GM19351 (cell line): ENCODE measurements around the gene NEK10.
"Not testable (repeated sequence)": the region's sequence is repeated elsewhere in the genome, so short reads cannot be mapped to it uniquely, and the experiment has no call there.

Experiments used
- ATAC-seq: cut with Tn5 transposase; IDR thresholded peaks from one replicate; pipeline ENCODE4 v1.9.1; 2021; ENCODE audit warnings: mild to moderate bottlenecking, moderate library complexity; ENCODE audit not compliant: unreplicated experiment

Gene NEK10

DNA sequence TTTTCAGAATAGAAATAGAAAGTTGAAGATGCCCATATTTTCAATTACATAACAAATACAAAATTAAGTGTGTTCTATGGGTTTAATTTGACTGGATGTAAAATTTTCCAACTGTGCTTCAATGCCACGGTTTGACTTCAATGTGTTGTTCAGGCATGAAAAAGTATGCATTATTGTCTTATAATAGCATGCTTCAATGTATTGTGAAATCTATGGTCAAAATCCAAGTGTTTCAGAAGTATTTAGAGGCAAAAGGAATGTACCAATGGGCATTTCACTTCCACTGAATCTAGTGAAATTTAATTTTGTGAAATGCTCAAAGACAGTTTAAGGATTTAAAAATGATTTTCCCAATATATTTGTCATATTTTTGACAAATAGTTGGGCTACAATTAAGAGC is 16.0 kb downstream of the NEK10 start:
- no peak for ATAC-seq

DNA sequence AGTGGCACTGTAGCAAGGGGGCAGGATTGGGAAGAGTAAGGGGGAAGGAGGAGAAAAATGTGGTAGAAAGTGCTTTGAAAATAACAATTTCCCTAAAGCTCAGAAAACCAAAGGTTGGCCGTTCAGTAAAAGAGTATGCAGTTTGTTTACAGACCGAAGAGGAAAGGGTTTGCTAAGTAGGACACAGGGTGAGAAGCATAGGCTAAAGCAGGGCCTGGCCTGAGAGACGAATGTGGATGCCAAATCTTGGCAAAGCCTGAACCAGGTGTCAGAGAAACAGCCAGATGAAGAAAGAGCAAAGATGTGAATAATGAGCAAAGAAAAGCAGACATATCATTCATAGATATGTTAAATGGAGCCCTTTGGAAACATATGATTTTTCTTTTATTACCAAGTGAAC is 17.1 kb downstream of the NEK10 start:
- ATAC-seq: no peak

GRCh38 chr3:27349832-27350231 is 19.4 kb downstream of the NEK10 start:
- peak; percentile 87 for ATAC-seq

DNA sequence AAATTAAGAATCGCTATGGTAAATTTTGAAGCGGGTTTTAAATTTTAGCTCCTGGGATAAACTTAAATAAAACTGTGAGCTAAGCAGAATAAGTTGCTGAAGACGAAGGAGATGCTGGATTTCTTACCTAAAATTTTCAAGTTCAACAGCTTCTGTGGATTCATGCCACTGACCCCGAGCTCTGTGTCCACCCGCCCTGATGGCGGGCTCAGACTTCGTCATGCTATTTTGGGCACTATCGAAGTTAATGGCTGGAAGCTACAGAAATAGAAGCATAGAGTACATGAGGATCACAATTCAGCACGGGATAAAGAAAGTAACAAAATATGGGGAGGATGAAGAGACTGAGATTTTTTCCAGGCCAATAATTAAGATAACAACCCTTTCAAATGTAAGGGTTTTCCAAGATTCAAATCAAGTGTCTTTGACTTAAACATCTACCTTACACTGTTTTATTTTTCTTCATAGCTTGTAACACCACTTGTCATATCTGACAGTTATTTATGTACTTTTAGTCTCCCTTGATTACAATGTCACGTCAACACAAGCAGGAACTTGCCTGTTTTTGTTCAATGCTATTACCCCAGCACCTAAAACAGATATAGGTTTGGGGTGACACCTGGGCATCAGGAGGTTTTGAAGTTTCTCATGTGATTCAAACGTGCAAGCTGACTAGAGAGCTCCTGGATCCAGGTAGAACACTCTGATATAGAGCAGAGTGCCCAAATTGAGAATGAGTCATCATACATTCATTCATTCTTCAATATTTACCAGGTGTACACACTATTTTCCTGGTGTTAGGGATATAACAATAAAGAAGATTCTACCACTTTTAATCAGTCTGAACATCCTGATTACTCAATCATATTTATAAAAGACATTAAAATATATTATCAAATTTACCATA is 23.0 kb downstream of the NEK10 start:
- ATAC-seq: no peak

DNA sequence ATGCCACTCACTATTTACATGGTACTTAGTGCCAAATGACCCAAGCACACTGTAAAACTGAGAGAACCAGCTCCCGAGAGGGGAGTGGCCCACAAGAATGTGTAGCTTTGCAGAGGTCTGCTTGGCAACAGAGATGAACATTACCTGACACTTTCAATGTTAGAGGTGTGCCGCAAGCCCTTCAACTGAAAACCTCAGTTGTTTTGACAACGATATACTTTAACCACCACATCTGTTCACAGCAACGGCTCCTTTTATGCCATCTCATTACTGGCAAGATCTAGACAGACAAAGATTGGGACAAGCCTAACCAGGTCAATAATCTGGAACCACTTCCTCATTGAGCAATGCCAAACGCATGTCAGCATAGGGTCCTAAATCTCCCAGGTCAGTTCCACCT is 23.7 kb downstream of the NEK10 start:
- no peak for ATAC-seq

GRCh38 chr3:27345045-27345444 is 24.1 kb downstream of the NEK10 start:
- no peak for ATAC-seq

GRCh38 chr3:27344192-27344591 is 25.0 kb downstream of the NEK10 start:
- no peak for ATAC-seq

- ATAC-seq: no peak
Observed at GRCh38 chr3:27342267-27342666, 26.9 kb downstream of the NEK10 start.

DNA sequence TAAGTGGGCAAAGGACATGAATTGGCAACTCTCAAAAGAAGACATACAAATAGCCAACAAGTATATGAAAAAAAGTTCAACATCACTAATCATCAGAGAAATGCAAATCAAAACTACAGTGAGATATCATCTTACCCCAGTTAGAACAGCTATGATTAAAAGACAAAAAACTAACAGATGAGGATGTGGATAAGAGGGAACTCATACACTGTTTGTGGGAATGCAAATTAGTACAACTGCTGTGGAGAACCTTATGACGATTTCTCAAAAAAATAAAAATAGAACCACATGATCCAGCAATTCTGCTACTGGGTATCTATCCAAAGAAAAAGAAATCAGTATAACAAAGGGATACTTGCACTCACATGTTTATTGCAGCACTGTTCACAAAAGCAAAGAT is 28.6 kb downstream of the NEK10 start:
- no peak for ATAC-seq

DNA sequence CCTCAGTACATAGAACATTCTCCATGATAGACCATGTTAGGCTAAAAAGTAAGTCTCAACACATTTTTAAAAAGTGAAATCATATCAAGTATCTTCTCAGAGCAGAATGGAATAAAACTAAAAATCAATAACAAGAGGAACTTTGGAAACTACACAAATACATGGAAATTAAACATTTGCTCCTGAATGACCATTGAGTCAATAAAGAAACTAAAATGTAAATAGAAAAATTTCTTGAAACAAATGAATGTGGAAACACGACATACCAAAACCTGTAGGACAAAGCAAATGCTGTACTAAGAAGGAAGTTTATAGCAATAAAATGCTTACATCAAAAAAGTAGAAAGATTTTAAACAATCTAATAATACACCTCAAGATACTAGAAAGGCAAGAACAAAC is 33.6 kb downstream of the NEK10 start:
- ATAC-seq: no peak

- no peak for ATAC-seq
Observed at GRCh38 chr3:27333843-27334242, 35.3 kb downstream of the NEK10 start.

- ATAC-seq: not testable (repeated sequence)
Observed at GRCh38 chr3:27328982-27329762, 40.0 kb downstream of the NEK10 start.

DNA sequence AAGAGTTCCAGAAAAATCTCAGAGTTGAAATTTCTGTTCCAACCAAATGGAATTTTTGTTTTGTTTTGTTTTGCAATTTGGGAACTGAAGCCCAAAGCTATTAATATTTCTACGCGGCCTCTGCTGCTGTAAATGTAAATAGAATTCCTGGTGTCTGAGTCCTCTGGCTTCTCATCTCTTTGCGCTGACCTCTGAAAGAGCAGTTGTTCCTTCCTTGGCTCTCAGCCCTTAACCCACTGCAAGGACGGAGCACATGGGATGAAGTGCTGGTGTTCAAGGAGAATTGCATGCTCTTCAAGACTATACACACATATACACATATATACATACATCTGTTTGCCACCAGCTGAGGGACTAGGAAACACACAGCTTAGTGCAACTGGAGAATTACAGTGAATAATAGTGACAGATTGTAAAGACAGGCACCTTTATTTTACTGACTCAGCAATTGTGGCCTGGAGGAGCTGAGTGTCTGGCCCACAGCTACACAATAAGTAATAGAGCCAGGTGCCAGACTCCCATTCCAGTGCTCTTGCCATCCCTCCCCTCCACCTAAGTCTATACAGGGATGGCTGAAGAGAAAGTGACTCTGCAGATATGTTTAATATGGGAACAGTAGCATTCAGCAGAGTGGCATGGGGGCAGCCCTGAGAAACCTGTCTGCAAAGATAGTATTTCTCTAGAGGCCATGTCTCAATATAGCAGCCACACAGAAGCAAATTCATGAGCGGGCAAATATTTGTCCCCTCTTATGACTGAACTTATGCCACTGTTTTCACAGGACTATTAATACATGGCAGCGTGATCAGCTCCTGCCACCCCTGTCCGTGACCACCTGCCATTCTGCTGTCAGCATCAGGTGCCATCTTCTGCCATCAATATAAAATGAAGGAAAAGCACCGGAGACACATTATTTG is 42.3 kb downstream of the NEK10 start:
- ATAC-seq: no peak

DNA sequence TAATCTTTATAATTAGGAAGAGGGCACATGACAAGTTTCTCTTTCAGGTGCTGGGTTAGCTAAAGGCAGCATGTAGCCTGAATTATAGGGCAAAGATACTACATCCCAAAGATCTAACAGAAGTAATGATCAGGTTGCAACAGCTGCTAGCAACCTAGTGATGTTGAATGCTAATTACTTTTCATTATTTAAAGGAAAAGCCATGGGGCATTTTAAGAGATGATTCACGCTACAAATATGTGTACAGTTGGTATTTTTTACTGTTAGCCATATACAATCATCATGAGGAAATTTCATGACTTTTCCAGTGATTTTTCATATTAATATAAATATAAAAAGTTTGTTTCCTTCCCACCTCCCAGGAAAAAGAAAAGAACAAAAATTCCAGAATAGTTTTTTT is 43.0 kb downstream of the NEK10 start:
- ATAC-seq: no peak

DNA sequence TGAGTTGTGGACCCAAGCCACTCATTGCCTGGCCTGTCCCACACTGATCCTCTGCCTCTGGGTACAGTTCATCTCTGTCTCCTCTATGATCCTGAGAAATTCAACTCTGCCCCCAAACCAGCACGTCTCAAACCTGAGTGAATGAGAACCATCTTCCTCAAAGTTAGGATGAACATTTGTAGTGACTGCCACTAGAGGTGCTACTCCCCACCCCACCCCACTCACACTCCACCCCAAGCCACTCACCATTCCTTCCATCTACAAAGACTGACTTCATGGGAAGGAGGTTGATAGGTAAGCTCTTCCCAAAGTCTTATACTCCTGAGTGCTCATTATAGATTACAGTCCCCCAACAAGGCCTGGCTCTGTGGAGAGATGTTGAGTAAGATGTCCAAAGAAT is 43.8 kb downstream of the NEK10 start:
- ATAC-seq: peak; percentile 56

DNA sequence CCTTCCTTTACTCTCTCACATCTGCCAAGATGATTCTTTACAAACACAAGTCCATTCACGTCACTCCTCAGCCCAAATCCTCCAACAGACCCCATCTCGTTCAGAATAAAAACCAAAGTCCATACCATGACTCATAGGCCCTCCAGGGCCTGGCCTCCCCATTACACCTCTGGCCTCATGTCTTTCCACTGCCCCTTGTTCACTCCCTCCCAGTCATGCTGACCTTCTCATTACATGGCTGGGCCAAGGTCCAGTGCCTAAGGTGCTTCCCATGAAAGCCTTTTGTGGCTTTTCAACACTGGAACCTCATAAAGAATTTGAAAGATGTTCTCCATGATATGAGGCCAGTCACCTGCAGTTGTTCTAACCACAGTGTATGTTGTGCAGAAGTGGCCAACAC is 44.5 kb downstream of the NEK10 start:
- no peak for ATAC-seq

GRCh38 chr3:27323087-27323570 is 46.1 kb downstream of the NEK10 start:
- ATAC-seq: no peak

- no peak for ATAC-seq
Observed at GRCh38 chr3:27322634-27323033, 46.5 kb downstream of the NEK10 start.

DNA sequence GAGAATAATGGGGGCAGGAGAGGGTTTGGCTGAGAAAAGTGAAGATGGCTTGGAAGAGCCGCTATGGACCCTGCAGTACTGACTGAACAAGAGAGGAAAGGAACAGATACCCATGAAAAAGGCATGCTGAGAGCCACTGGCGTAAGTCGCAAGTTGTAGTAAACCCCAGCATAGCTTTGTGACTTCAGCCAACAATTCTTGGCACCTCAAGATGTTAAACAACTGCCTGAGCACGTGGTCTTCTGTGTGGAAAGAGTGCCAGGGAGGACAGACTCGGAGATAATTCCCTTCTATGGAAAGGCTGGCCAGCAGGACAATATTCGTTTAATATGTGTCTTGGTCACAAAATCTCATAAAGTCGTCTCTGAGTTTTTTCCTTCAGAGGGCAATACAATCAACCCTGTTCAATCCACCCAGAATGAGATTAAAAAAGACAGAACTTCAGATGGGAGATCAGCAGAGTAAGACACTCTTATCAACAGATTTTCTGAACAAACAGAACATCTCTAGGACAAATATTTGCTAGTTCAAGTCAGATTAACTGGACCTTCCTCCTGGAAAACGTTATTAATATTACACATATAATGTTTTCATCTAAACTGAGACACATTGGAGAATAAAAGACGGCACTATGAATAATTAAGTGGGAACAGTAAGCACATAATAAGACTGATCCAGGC is 49.2 kb downstream of the NEK10 start:
- no peak for ATAC-seq

GRCh38 chr3:27319304-27319703 is 49.9 kb downstream of the NEK10 start:
- no peak for ATAC-seq
